GM18517 (cell line): Measurements from ENCODE around the gene LGALS8.
"Not testable (repeated sequence)": the region's sequence is repeated elsewhere in the genome, so short reads cannot be mapped to it uniquely, and the experiment has no call there.

Experiments
- ATAC-seq: cut with Tn5 transposase; IDR thresholded peaks from one replicate; pipeline ENCODE4 v1.9.1; 2021; ENCODE audit warnings: mild to moderate bottlenecking, moderate library complexity; ENCODE audit not compliant: unreplicated experiment

Gene LGALS8

DNA sequence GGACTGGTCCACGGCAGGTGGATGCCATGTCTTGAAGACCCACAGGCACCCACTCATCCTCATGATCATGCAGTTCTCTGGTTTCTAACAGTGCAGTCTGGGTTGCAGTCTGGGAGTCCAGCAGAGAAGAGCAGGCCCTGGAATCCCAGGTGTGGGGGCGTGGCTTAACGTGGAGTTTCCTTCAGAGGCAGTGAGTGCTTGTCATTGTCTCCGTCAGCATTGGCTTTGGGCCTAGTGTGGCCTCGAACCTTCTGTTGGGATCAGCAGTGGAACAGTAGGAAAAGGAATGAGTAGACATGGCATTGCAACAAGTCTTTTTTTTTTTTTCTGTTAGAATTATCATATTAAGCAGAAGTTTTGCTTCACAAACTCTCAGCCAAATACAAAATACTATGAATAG lies 12.8 kb downstream of the LGALS8 start:
- ATAC-seq: no peak

GRCh38 chr1:236540813-236541465 lies 17.2 kb downstream of the LGALS8 start:
- no peak for ATAC-seq

DNA sequence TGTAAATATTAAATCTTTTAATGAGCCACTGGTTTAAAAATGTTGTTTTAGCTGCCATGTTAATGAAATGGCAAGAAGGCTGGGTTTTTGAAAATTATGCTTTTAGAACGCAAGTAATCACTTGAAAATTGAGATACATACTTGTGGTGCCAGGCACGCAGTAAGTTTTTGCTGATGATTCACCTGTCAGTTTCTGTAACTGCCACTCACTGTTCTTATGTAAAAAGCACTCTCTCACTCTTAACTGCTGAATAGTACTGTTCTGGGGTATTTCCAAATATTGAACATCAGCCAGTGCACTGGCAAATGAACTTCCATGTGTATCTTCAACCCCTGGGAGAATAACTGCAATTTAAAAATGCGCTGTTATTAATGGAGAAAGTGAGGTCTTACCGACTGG lies 17.9 kb downstream of the LGALS8 start:
- ATAC-seq: no peak

DNA sequence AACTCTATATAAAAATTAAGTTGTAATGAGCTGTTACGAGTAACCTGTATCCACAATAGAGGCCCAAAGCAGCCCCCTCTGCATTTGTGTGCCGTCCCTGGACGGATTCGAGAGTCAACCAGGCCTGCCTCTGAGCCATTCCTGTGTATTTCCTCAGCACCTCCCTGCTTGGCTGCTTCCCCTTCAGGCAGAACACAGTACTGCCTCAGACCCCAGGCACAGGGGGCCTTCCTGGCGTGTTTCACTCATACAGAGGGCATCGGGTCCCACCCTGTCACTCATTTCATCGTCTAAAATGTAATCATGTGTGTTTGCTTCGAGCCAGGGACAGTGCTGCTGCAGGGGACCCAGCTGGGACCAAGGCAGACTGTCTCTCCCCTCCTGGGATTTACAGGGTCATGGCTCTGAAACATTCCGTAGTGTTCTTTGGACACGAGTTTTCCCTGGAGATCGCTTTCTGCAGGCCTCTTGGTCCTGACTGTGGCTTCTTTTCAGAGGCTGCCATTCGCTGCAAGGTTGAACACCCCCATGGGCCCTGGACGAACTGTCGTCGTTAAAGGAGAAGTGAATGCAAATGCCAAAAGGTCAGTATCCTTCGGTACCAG lies 19.4 kb downstream of the LGALS8 start:
- no peak for ATAC-seq

DNA sequence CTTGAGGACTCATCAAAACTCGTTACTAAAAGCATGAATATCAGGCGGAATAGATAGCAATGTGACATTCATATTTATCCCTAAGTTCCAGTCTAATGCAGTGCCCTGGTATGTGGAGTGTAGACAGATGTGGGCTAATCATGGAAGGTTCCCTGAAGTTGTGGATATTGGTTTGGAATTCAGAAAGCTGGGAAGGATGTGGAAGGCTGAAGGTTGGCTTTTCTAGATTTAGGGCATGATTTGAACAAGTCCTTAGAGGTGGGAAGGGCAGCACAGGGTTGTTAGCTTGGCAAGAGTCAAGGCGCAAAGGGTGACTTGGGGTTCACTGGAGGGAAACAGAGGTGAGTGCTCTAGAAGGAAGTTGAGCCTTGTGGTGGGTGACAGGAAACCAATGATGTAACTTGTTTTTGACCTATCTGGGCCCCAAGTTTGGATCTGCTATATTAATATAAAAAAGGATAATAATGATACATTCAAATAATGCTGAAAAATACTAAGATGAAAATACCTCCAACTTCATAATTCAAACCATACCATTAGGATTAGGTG lies 21.9 kb downstream of the LGALS8 start:
- ATAC-seq: no peak

GRCh38 chr1:236548452-236548851 lies 24.7 kb downstream of the LGALS8 start:
- no peak for ATAC-seq

DNA sequence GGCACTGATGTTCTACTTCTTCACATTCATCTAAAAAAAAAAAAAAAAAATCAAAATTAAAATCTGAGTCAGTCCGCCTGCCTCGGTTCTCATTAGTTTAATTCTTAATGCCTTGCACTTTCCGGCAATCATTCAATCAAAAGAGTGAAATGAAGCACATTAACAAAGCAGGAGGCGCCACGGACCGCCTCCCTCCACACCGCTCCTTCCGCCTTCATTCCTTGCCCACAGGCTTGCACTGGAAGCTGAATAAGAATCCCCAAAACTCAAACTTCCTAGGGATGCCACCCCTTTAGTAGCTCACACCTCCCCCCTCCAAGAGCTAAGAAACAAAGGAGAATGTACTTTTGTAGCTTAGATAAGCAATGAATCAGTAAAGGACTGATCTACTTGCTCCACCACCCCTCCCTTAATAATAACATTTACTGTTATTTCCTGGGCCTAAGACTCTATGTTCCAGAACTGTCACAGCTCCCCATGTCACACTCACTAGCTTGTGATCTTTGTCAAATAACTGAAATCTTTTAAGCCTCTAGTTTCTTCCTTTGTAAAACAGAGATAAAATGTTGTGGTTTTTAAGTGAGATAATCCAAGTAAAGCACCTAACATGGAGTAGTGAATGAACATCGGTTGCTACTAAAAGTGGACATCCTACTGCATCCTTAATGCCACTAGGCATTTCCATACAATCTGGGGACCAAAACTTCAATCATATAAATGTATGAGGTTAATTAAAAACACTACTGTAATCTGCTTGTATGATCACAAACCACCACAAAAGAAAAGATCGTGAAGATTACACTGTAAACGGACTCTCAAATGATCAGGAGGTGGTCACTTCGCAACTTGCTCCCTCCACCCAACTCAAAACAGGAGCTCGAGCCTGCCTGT lies 27.4 kb downstream of the LGALS8 start:
- ATAC-seq: no peak

- ATAC-seq: no peak
Measured at GRCh38 chr1:236552096-236552495, 28.3 kb downstream of the LGALS8 start.

DNA sequence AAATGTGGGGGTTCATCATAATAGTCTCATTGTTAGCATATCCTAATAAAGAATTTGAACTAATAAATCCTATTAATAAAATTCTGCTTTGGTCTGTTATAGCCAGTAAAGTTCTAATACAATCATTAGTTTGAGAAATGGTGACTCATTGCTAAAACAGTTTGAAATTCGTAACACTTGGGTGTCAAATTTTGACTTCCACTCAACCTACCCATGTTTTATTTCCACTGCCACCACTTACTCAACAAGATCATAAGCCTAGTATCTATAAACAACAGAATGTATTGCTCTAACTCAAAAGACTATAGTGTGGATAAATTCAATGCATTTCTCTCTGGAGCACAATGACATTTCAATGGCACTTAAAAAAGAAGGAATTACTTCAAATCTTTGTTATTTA lies 29.1 kb downstream of the LGALS8 start:
- no peak for ATAC-seq

DNA sequence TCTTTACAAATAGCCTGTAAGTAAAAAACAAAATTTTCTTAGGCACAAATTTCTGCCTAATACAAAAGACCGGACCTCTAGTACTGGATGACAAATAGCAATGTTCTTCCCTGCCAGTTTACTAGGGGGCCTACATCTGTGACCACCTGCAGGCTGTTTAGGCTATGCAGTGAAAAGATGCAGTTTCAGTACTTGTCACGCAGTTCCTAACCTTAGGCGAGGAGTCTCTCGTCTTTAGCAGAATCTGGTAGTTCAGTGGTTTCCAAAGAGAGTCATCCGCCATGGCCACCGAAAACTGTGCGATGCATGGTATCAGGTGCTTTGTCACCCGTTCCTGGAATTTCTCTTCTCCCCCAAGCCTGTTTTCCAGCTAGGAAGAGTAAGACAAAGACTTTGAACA lies 29.6 kb downstream of the LGALS8 start:
- no peak for ATAC-seq

GRCh38 chr1:236556606-236557005 lies 32.8 kb downstream of the LGALS8 start:
- ATAC-seq: no peak

GRCh38 chr1:236558081-236558480 lies 34.3 kb downstream of the LGALS8 start:
- ATAC-seq: no peak

DNA sequence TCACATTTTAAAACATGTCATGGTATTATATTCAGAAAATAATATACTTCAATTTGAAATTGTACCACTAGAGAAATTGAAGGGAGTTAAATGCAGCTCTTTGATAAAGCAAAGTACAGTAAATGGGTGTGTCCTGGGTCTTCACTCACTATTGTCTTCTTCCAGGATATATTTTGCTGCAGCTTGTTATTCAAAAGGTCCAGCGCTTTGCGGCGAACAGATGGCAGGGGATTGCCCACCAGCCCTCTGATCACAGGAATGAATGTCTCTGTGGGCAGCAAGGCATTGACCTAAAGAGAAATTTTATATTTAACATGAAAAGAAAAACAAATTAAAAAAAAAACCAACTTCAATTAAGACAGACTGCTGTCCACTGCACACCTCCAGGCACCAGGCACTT lies 35.1 kb downstream of the LGALS8 start:
- ATAC-seq: no peak

DNA sequence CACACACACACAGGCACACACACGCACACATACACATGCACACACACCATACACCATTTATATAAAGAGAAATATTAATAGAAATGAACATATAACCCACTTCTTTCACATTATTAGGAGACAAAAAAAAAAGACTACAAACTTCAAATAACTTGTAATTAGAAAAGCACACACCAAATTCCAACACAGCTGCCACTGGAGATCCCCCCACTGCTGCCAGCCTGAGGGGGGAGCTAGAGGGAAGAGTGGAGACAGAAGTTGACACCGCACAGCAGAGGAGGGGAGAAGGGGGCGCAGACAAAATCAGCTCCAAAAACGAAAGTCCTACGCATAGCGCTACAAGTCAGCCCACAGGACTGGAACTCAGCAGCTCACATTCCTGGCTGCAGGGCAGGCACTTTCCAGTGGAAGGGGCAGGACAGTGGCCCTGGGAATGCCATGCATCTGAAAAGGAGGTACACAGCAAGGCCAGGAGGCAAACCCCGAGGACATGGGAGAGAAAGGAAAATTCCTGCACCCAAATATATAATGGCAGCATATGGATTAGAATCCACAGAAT lies 36.5 kb downstream of the LGALS8 start:
- no peak for ATAC-seq

DNA sequence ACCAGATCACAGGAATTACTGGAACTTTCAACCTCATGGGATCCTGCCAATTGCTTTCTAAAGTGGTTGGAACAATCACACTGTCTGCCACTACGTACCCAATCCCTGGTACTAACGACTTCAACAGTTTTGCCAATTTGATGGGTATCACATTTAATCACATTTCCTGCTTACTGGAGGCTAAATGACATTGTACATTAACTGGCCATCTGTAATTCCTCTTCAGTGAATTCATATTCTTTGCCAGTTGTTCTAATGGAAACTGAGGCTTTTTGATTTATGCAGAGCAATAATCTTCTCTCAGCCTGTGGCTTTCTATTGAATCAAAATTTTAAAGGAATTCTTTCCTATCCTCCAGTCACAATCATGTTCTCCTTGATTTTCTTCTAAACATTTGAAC lies 38.2 kb downstream of the LGALS8 start:
- no peak for ATAC-seq

GRCh38 chr1:236565530-236565929 lies 41.7 kb downstream of the LGALS8 start:
- ATAC-seq: no peak

GRCh38 chr1:236568285-236568894 lies 44.6 kb downstream of the LGALS8 start:
- ATAC-seq: no peak

- no peak for ATAC-seq
Measured at GRCh38 chr1:236575523-236575922, 51.7 kb downstream of the LGALS8 start.

- ATAC-seq: no peak
Measured at GRCh38 chr1:236576004-236576403, 52.2 kb downstream of the LGALS8 start.

DNA sequence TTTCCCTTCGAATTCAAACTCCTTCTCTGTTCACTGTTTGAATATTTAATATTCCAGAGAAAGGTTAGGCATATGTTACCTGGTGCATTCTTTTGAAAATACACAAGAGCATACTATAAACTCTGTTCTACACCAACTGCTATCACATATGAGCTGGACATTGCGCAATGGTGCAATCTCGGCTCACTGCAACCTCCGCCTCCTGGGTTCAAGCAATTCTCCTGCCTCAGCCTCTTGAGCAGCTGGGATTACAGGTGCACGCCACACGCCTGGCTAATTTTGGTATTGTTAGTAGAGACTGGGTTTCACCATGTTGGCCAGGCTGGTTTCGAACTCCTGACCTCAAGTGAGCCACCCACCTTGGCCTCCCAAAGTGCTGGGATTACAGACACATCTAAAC lies 53.3 kb downstream of the LGALS8 start:
- ATAC-seq: not testable (repeated sequence)

DNA sequence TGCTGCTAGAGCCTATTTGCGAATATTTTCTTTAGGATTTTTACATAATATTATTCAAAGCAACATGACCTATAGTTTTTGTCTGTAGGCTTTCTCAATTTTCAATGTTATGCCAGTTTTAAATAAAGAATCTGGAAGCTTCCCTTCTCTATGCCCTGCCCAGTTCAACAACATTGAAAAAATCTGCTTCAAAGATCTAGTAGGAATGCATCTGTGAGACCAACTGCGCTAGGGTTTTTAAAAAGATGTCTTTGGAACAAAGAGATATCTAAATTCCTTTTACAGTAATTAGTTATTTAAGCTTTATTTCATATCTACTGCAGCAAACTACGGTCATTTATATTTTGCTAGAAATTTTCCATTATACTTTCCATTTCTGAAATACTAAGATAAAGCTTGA lies 54.9 kb downstream of the LGALS8 start:
- ATAC-seq: no peak
